Thyroid gland (tissue), 4 donors: ENCODE measurements around the gene CDX1.

Experiments
- POLR2A ChIP-seq, 2 donors: fragments of 450-650 bp; IDR thresholded peaks; one replicate each; pipeline ENCODE4 v1.6.1; 2017; ENCODE audit warnings: antibody characterized with exemption in 2 of 2, mild to moderate bottlenecking in 2 of 2, moderate library complexity in 1 of 2
- TF ChIP-seq, protein P1 (sequence below), 6 experiments: fragments of 200-600 bp in 3 of 6; fragments of 450-650 bp in 3 of 6; sonication (generic) in 3 of 6; IDR thresholded peaks; one replicate each; pipeline ENCODE4 v1.5.1; 2016 to 2019; ENCODE audit warnings: antibody characterized with exemption in 6 of 6, mild to moderate bottlenecking in 2 of 6, inconsistent platforms in 1 of 6, moderate library complexity in 1 of 6

- TF ChIP-seq, protein P1, sequence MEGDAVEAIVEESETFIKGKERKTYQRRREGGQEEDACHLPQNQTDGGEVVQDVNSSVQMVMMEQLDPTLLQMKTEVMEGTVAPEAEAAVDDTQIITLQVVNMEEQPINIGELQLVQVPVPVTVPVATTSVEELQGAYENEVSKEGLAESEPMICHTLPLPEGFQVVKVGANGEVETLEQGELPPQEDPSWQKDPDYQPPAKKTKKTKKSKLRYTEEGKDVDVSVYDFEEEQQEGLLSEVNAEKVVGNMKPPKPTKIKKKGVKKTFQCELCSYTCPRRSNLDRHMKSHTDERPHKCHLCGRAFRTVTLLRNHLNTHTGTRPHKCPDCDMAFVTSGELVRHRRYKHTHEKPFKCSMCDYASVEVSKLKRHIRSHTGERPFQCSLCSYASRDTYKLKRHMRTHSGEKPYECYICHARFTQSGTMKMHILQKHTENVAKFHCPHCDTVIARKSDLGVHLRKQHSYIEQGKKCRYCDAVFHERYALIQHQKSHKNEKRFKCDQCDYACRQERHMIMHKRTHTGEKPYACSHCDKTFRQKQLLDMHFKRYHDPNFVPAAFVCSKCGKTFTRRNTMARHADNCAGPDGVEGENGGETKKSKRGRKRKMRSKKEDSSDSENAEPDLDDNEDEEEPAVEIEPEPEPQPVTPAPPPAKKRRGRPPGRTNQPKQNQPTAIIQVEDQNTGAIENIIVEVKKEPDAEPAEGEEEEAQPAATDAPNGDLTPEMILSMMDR (IDR thresholded peaks at IDR 0.05), result no peak
- TF ChIP-seq POLR2A (IDR thresholded peaks at IDR 0.05), result no peak
Measured at GRCh38 chr5:150214289-150214688, 47.7 kb downstream of the CDX1 start.
